A549 (cell line): ENCODE measurements around the gene CPA1.

Experiments
- CHD2 ChIP-seq: fragments of 150-350 bp; IDR thresholded peaks from 2 replicates; pipeline ENCODE4 v1.6.1; 2014; ENCODE audit warnings: low read length; ENCODE audit not compliant: partially characterized antibody
- POLR2A ChIP-seq: IDR thresholded peaks from 2 replicates; pipeline ENCODE4 v1.6.1; 2012; ENCODE audit warnings: mild to moderate bottlenecking, low read length
- SREBF2 ChIP-seq: fragments of 450-650 bp; IDR thresholded peaks from 2 replicates; pipeline ENCODE4 v1.6.1; 2014; ENCODE audit warnings: mild to moderate bottlenecking, moderate library complexity
- TP53 ChIP-seq: fragments of 250-450 bp; sonication (Bioruptor Pico); IDR thresholded peaks from 2 replicates; pipeline ENCODE4 v1.5.0; 2021; ENCODE audit warnings: mild to moderate bottlenecking, moderate library complexity
- ZFP36 ChIP-seq: fragments of 450-650 bp; IDR thresholded peaks from 2 replicates; pipeline ENCODE4 v1.6.1; 2014; ENCODE audit warnings: borderline replicate concordance; ENCODE audit not compliant: partially characterized antibody
- ZNF302 ChIP-seq: fragments of 250-450 bp; sonication (Bioruptor Pico); IDR thresholded peaks from 2 replicates; pipeline ENCODE4 v1.9.0; 2021; ENCODE audit warnings: inconsistent platforms, mild to moderate bottlenecking, moderate library complexity
- TF ChIP-seq, protein P1 (sequence below): fragments of >200 bp; sonication (Bioruptor Twin); formaldehyde crosslinking; IDR thresholded peaks from 3 replicates; pipeline ENCODE4 v1.5.1; 2016

DNA sequence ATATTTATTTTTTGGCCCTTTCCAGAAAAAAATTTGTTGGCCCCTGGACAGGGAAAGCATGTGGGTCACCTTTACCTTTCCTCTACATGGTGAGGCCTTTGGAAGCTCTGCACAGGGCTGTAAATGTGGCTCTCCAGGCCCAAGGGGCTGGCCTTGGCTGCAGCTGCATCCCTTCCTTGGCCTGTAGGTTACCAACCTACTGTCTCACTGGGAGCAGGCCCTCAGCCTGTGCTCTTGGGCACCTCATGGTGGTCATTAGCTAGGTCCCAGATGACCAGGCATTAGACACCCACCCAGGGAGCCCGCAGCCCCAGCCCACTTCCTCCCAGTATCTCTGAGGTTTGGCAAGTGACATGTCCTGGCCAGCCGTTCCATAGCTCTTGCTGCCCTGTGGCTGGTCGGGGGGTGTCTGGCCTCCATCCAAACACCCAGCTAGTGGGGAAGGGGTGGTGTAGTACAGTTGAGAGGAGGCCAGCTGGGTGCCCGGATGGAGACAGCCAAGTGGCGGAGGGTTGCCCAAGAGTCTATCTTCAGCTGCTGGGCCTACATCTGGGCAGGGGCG lies 42.8 kb upstream of the CPA1 start:
- TF ChIP-seq, protein P1, sequence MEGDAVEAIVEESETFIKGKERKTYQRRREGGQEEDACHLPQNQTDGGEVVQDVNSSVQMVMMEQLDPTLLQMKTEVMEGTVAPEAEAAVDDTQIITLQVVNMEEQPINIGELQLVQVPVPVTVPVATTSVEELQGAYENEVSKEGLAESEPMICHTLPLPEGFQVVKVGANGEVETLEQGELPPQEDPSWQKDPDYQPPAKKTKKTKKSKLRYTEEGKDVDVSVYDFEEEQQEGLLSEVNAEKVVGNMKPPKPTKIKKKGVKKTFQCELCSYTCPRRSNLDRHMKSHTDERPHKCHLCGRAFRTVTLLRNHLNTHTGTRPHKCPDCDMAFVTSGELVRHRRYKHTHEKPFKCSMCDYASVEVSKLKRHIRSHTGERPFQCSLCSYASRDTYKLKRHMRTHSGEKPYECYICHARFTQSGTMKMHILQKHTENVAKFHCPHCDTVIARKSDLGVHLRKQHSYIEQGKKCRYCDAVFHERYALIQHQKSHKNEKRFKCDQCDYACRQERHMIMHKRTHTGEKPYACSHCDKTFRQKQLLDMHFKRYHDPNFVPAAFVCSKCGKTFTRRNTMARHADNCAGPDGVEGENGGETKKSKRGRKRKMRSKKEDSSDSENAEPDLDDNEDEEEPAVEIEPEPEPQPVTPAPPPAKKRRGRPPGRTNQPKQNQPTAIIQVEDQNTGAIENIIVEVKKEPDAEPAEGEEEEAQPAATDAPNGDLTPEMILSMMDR: no peak
- TF ChIP-seq POLR2A (no peak), CHD2 (no peak), TP53 (no peak), ZNF302 (CRISPR knock-in tag) (no peak), SREBF2 (no peak), ZFP36 (no peak)
